B cell (primary cell): ENCODE measurements around the gene MPZL1. TPM values are rescaled to one million over a fixed set of nuclear protein-coding genes. Genes with fewer than 3 reads are reported as not detected.

Source experiments
- ATAC-seq: fragments of 200-7000 bp; cut with Tn5 transposase; one replicate; pipeline ENCODE4 v1.10.0; 2021; ENCODE audit warnings: low read depth, mild to moderate bottlenecking, moderate number of reproducible peaks, moderate library complexity
- CTCF ChIA-PET: fragments of 350-600 bp; sonication (Branson Sonifier 250); formaldehyde crosslinking; loops from one replicate; lab custom pipeline; 2021; ENCODE audit warnings: antibody characterized with exemption, inconsistent platforms; lab: Charles Lee
- POLR2A ChIA-PET: fragments of 350-600 bp; sonication (Branson Sonifier 250); formaldehyde crosslinking; loops from one replicate; lab custom pipeline; 2021; ENCODE audit warnings: antibody characterized with exemption; lab: Charles Lee
- DNase-seq: peaks from one replicate; pipeline ENCODE4 v3.0.0; 2013
- H2AFZ ChIP-seq: 2 replicates; pipeline ENCODE4 v1.6.1; 2012; ENCODE audit warnings: mild to moderate bottlenecking, low read depth, low read length; ENCODE audit not compliant: insufficient read depth, poor library complexity, severe bottlenecking
- H3K27ac ChIP-seq, 2 donors: 1 replicate in 1 of 2; 2 replicates in 1 of 2; pipeline ENCODE4 v1.5.1; 2012 to 2013; ENCODE audit warnings: low read length in 2 of 2, mild to moderate bottlenecking in 2 of 2, moderate library complexity in 1 of 2
- H3K27me3 ChIP-seq, 4 experiments: fragments of 200-600 bp in 1 of 4; sonication (generic) in 1 of 4; replicated peaks in 1 of 4; 1 replicate in 2 of 4; 2 replicates in 2 of 4; pipeline versions ENCODE4 v1.6.1 to v1.7.0; 2013 to 2016; ENCODE audit warnings: low read length in 3 of 4, mild to moderate bottlenecking in 2 of 4, mixed read lengths in 1 of 4, moderate library complexity in 1 of 4; ENCODE audit not compliant: insufficient read depth in 4 of 4, control insufficient read depth in 3 of 4; ENCODE audit errors: control extremely low read depth in 1 of 4
- H3K36me3 ChIP-seq, 2 experiments: replicated peaks in 1 of 2; 1 replicate in 1 of 2; 2 replicates in 1 of 2; pipeline versions ENCODE4 v1.6.1 to v1.7.1; 2013; ENCODE audit warnings: low read length in 1 of 2; ENCODE audit not compliant: insufficient read depth in 2 of 2, control insufficient read depth in 1 of 2; ENCODE audit errors: control extremely low read depth in 1 of 2, extremely low read depth in 1 of 2
- H3K4me1 ChIP-seq, 2 donors: fragments of 200-600 bp in 1 of 2; sonication (generic) in 1 of 2; 1 replicate in 1 of 2; 2 replicates in 1 of 2; pipeline versions ENCODE4 v1.5.1 to v1.6.1; 2013 to 2017; ENCODE audit warnings: low read length in 2 of 2; ENCODE audit not compliant: control insufficient read depth in 2 of 2, insufficient read depth in 2 of 2
- H3K4me2 ChIP-seq: replicated peaks from 2 replicates; pipeline ENCODE3; 2012; ENCODE audit warnings: mild to moderate bottlenecking, low read depth, low read length; ENCODE audit not compliant: poor library complexity, severe bottlenecking
- H3K4me3 ChIP-seq, 5 experiments: fragments of 200-600 bp in 1 of 5; sonication (generic) in 1 of 5; 1 replicate in 3 of 5; 2 replicates in 2 of 5; pipeline versions ENCODE4 v1.5.1 to v1.7.0; 2011 to 2016; ENCODE audit warnings: low read length in 4 of 5, mild to moderate bottlenecking in 4 of 5, low read depth in 2 of 5, control low read depth in 1 of 5, moderate library complexity in 1 of 5; ENCODE audit not compliant: insufficient read depth in 1 of 5; ENCODE audit errors: control extremely low read depth in 1 of 5, extremely low read depth in 1 of 5
- H3K79me2 ChIP-seq: fragments of 200-600 bp; sonication (generic); one replicate; pipeline ENCODE4 v1.6.0; 2016; ENCODE audit warnings: low read length; ENCODE audit not compliant: control insufficient read depth, insufficient read depth
- H3K9ac ChIP-seq: fragments of 200-600 bp; sonication (generic); 2 replicates; pipeline ENCODE4 v1.6.1; 2017; ENCODE audit warnings: mild to moderate bottlenecking, low read length, moderate library complexity
- H3K9me3 ChIP-seq, 3 donors: one replicate each; pipeline versions ENCODE4 v1.6.1 to v1.7.1; 2013; ENCODE audit warnings: low read length in 2 of 3; ENCODE audit not compliant: control insufficient read depth in 2 of 3, insufficient read depth in 1 of 3; ENCODE audit errors: control extremely low read depth in 1 of 3
- H4K20me1 ChIP-seq: 2 replicates; pipeline ENCODE4 v1.6.0; 2012; ENCODE audit warnings: mild to moderate bottlenecking, low read length; ENCODE audit not compliant: insufficient read depth, control insufficient read depth, poor library complexity, severe bottlenecking
- H3K27ac Mint-ChIP-seq: one replicate; pipeline ENCODE4 v1.8.0; 2021; ENCODE audit warnings: mixed read lengths
- H3K27me3 Mint-ChIP-seq: one replicate; pipeline ENCODE4 v1.8.0; 2021; ENCODE audit warnings: mixed read lengths
- H3K4me1 Mint-ChIP-seq: one replicate; pipeline ENCODE4 v1.8.0; 2021; ENCODE audit warnings: mixed read lengths
- H3K4me3 Mint-ChIP-seq: one replicate; pipeline ENCODE4 v1.8.0; 2021; ENCODE audit warnings: mixed read lengths
- H3K9me3 Mint-ChIP-seq: one replicate; pipeline ENCODE4 v1.8.0; 2022; ENCODE audit warnings: mixed read lengths; ENCODE audit not compliant: insufficient read depth
- EZH2 ChIP-seq: IDR thresholded peaks from 2 replicates; pipeline ENCODE4 v1.6.1; 2012; ENCODE audit warnings: borderline replicate concordance, low read depth, mild to moderate bottlenecking, moderate library complexity, low read length; ENCODE audit not compliant: insufficient read depth, poor library complexity, severe bottlenecking
- WGBS: methylation state at CpG from one replicate; pipeline ENCODE4 v1.1.5; 2013; ENCODE audit warnings: missing lambda C conversion rate; ENCODE audit not compliant: insufficient coverage; 5-methylcytosine and 5-hydroxymethylcytosine counted together
- intact Hi-C: fragments of 100-400 bp; cut with micrococcal nuclease; formaldehyde crosslinking; loops from one replicate; pipeline ENCODE4 v1.10.0; 2022
- polyA plus RNA-seq: library from polyadenylated mRNA; depleted of rRNA; stranded (reverse); fragments of >200 nt; gene quantifications from 2 replicates; pipeline ENCODE4 v1.2.3, GENCODE V29; 2012
- total RNA-seq, 2 donors: library from RNA; stranded (reverse); fragments of 120-200 nt in 1 of 2; gene quantifications; 1 replicate in 1 of 2; 2 replicates in 1 of 2; pipeline versions ENCODE4 v1.2.3 to v1.2.4, GENCODE V29; 2013 to 2022
- TF ChIP-seq, protein P1 (sequence below): fragments of 200-600 bp; IDR thresholded peaks from one replicate; pipeline ENCODE4 v1.8.0; 2022; ENCODE audit warnings: antibody characterized with exemption, mild to moderate bottlenecking

Gene MPZL1
- total and polyA plus RNA-seq, 2 donors (not counting 1 experiment from before 2014, with no cell fraction given), result 15.4 to 27.7 TPM

DNA sequence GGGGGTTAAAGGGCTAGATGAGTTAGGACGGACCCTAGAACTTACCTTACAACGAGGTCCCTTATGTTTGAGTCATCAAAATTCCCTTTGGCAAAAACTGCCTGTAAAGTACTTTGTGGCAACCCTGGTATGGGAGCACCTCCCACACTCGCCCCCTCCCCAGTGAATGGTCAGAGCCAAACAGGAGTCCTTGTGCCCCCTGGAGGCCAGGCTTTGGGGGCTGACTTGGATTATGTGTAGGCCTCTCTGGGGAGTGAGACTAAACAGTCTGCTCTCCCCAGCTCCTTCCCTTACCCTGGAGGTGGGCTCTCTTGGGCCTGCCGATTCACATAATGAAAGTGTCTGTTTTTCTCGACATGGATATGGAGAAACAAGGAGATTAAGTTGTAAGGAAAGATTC is 110.9 kb downstream of the MPZL1 start:
- H4K20me1 ChIP-seq, result no peaks in the 10 kb centered on the region
- no peak overlapping the region for H3K4me2 ChIP-seq
- no peak overlapping the region for H2AFZ ChIP-seq
- WGBS, result 100% methylated on average over 2 of the region's 5 CpGs
- H3K79me2 ChIP-seq, result no peaks in the 10 kb centered on the region
- no peak overlapping the region for H3K4me3 ChIP-seq
- Mint-ChIP-seq H3K4me1 (no peaks in the 10 kb centered on the region), H3K27ac (no peak overlapping the region), H3K27me3 (peaks cover 8% of the 10 kb centered on the region), H3K9me3 (no peaks in the 10 kb centered on the region), H3K4me3 (no peak overlapping the region)
- CTCF ChIA-PET, result no interaction called here
- H3K9me3 ChIP-seq, result no peaks in the 10 kb centered on the region
- H3K4me1 ChIP-seq, result no peaks in the 10 kb centered on the region
- no peak overlapping the region for H3K27ac ChIP-seq
- ATAC-seq, result no peak
- POLR2A ChIA-PET, result no interaction called here
- no peaks in the 10 kb centered on the region for H3K36me3 ChIP-seq
- TF ChIP-seq, protein P1, sequence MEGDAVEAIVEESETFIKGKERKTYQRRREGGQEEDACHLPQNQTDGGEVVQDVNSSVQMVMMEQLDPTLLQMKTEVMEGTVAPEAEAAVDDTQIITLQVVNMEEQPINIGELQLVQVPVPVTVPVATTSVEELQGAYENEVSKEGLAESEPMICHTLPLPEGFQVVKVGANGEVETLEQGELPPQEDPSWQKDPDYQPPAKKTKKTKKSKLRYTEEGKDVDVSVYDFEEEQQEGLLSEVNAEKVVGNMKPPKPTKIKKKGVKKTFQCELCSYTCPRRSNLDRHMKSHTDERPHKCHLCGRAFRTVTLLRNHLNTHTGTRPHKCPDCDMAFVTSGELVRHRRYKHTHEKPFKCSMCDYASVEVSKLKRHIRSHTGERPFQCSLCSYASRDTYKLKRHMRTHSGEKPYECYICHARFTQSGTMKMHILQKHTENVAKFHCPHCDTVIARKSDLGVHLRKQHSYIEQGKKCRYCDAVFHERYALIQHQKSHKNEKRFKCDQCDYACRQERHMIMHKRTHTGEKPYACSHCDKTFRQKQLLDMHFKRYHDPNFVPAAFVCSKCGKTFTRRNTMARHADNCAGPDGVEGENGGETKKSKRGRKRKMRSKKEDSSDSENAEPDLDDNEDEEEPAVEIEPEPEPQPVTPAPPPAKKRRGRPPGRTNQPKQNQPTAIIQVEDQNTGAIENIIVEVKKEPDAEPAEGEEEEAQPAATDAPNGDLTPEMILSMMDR, result no peak
- H3K27me3 ChIP-seq, result peaks cover 0 to 3% (median 0%) of the 10 kb centered on the region in 4 experiments
- intact Hi-C loops, result no loop called here
- DNase-seq, result no peak
- no peak overlapping the region for H3K9ac ChIP-seq

DNA sequence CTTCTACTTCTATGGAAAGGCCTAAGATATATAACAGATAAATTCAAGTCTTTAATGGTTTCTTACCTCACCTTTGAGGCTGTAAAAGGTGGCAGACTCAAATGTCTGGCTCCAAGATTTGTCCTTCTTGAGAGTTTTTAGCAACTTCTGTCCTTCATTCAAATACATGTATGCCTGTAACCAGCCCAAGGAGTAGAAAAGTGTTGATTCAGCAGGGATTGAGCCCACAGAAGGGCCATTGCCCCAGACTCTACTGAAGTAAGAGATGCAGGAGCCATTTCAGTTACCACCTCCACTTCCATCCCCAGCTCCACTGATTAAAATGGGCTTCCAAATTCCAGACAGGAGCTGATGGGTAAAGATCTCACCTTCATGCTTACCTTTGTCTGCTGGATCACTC is 112.1 kb downstream of the MPZL1 start:
- no peak for TF ChIP-seq EZH2
- TF ChIP-seq, protein P1, result no peak

More for the DNA sequence above, 112.1 kb downstream of the MPZL1 start:
- Histone ChIP-seq H3K79me2 (no peaks in the 10 kb centered on the region), H3K4me3 (no peak overlapping the region), H3K27ac (no peak overlapping the region), H4K20me1 (no peaks in the 10 kb centered on the region), H3K27me3 (peaks cover 0 to 3% (median 0%) of the 10 kb centered on the region in 4 experiments), H3K9me3 (no peaks in the 10 kb centered on the region), H3K4me1 (no peaks in the 10 kb centered on the region), H3K4me2 (no peak overlapping the region), H2AFZ (no peak overlapping the region), H3K36me3 (no peaks in the 10 kb centered on the region), H3K9ac (no peak overlapping the region)
- DNase-seq (no peak), ATAC-seq (no peak)
- CTCF ChIA-PET, result no interaction called here
- Mint-ChIP-seq H3K4me3 (no peak overlapping the region), H3K9me3 (no peaks in the 10 kb centered on the region), H3K4me1 (no peaks in the 10 kb centered on the region), H3K27me3 (peaks cover 17% of the 10 kb centered on the region), H3K27ac (no peak overlapping the region)
- POLR2A ChIA-PET, result no interaction called here
- intact Hi-C loops, result no loop called here
